ENCODE data around the gene TPBGL. TPM values are rescaled to one million over a fixed set of nuclear protein-coding genes. Genes with fewer than 3 reads are reported as not detected.

The TPBGL gene
- total RNA-seq, 1 donor from 2014 or later, result 0.04 TPM

DNA sequence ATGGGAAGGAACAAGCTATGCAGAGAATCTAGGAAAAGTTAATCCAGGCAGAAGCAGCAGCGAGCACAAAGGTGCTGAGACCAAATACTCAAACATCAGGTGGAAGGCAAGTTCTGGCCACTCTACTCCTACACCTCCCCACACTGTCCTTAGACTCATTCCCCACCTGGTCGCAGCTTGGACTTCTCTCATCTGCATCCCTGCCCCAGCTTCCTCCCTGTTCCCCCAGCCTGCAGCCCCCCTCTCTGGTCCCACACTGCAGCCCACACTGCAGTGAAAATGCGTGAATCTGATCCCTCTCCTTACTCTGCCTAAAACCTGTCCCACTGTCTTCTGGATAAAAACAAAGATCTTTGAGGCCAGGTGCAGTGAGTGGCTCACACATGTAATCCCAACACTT, 9.1 kb downstream of the TPBGL start:
- DNase-seq (ENCODE audit: low read depth), result no peak
- TF ChIP-seq, protein P1, sequence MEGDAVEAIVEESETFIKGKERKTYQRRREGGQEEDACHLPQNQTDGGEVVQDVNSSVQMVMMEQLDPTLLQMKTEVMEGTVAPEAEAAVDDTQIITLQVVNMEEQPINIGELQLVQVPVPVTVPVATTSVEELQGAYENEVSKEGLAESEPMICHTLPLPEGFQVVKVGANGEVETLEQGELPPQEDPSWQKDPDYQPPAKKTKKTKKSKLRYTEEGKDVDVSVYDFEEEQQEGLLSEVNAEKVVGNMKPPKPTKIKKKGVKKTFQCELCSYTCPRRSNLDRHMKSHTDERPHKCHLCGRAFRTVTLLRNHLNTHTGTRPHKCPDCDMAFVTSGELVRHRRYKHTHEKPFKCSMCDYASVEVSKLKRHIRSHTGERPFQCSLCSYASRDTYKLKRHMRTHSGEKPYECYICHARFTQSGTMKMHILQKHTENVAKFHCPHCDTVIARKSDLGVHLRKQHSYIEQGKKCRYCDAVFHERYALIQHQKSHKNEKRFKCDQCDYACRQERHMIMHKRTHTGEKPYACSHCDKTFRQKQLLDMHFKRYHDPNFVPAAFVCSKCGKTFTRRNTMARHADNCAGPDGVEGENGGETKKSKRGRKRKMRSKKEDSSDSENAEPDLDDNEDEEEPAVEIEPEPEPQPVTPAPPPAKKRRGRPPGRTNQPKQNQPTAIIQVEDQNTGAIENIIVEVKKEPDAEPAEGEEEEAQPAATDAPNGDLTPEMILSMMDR (IDR thresholded peaks at IDR 0.05; ENCODE audit: insufficient read depth, low read length, poor library complexity, severe bottlenecking), result no peak
- Histone ChIP-seq H3K27me3 (ENCODE audit: control insufficient read depth, insufficient read depth, low read length) (peaks cover 31% of the 10 kb centered on the region), H3K36me3 (ENCODE audit: control insufficient read depth, insufficient read depth, low read length) (no peaks in the 10 kb centered on the region), H3K4me3 (ENCODE audit: low read depth, low read length) (no peak overlapping the region)

DNA sequence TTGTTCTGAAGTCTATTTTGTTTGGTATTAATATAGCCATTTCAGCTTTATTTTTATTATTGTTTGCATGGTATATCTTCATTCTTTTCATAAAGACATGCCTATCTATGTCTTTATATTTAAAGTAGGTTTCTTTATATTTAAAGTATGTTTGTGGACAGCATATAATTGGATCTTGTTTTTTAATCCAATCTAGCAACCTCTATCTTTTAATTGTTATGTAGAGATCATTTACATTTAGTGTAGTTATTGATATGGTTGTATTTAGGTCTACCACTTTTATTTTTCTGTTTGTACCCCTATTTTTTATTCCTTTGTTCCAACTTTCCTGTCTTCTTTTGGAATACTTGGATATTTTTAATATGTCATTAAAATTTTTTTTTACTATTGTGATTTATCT, 13.8 kb downstream of the TPBGL start:
- DNase-seq (ENCODE audit: low read depth), result no peak
- TF ChIP-seq, protein P1 (IDR thresholded peaks at IDR 0.05; ENCODE audit: insufficient read depth, low read length, poor library complexity, severe bottlenecking), result no peak
- H3K4me3 ChIP-seq (ENCODE audit: low read depth, low read length), result no peak overlapping the region
- H3K36me3 ChIP-seq (ENCODE audit: control insufficient read depth, insufficient read depth, low read length), result no peaks in the 10 kb centered on the region
- H3K27me3 ChIP-seq (ENCODE audit: control insufficient read depth, insufficient read depth, low read length), result peaks cover 9% of the 10 kb centered on the region

DNA sequence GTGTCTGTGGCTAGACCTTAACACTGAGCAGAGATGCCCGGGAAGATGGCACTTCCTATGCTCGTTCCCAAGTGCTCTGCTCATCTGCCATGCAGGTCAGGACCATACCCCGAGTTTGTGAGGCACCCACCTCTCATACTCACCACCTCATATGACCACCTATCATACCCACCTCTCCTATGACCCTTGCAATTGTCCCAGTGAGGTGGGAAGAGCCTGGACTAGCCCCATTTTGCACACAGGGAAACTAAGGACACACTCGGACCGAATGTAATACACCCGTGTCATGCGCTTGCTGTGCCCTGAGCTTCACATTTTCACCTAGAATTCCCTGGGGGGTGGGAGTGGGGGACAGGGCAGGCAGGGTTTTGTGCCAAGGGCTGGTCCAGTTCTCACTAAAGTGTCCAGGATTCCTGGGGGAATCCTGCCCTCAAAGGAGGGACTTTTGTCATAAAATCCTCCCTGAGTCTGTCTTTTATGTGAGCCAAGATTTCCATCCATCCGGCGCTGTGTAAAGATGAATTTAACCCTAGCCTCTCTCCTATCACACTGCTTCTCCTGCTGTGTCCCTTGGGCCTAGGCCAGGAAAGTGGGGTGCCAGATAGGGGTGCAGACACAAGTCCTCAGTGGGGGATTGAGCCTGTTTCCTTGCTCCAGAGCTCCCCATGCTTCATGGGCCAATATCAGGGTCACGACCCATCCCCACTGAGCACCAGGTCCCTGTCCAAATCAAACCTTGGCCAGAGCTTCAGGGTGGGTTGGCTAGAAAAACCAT, 20.0 kb downstream of the TPBGL start:
- peaks cover 3% of the 10 kb centered on the region for H3K27me3 ChIP-seq (ENCODE audit: control insufficient read depth, insufficient read depth, low read length)
- DNase-seq (ENCODE audit: low read depth), result no peak
- TF ChIP-seq, protein P1 (IDR thresholded peaks at IDR 0.05; ENCODE audit: insufficient read depth, low read length, poor library complexity, severe bottlenecking), result no peak
- no peak overlapping the region for H3K4me3 ChIP-seq (ENCODE audit: low read depth, low read length)
- H3K36me3 ChIP-seq (ENCODE audit: control insufficient read depth, insufficient read depth, low read length), result no peaks in the 10 kb centered on the region

DNA sequence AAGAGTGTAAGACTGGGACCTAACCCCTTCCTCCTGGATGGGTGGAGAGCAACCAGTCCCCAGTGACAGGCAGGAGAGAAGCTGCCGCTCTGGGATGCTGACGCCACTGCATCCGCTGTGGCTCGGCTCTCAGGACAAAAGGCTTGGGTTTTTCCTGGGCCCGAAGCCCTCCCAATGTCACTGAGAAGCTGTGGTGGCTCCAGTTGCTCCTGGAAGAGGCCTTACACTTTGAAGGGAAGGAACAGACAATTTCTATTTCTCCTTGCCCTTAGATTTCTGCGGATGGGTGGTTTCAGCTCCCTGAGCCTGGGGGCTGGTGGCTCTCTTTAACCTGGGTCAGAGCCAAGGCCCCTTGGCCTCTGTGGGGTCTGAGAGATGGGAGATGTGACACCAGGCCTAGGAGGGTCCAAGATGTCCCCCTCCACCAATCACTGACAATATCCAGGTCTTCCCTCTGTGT, 21.4 kb downstream of the TPBGL start:
- no peaks in the 10 kb centered on the region for H3K36me3 ChIP-seq (ENCODE audit: control insufficient read depth, insufficient read depth, low read length)
- no peak for DNase-seq (ENCODE audit: low read depth)
- TF ChIP-seq, protein P1 (IDR thresholded peaks at IDR 0.05; ENCODE audit: insufficient read depth, low read length, poor library complexity, severe bottlenecking), result no peak
- H3K27me3 ChIP-seq (ENCODE audit: control insufficient read depth, insufficient read depth, low read length), result peaks cover 3% of the 10 kb centered on the region
- H3K4me3 ChIP-seq (ENCODE audit: low read depth, low read length), result no peak overlapping the region

DNA sequence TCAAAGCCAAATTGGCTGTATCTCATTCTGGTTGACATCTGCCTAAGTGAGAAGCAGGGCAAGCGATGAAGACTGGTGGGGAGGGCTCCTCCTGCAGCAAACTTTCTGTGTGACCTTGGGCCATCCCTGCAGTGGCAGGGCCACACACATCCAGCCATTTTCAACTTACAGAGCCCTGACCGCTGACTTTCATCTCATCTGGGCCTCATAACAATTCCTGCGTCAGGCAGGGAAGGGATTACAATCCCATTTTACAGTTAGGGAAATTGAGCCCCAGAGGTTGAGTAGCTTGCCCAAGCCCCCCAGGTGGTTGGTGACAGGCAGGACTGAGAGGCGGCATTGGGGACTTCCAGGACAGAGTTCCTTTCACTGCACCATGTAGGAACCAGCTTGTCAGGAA, 21.9 kb downstream of the TPBGL start:
- Histone ChIP-seq H3K36me3 (ENCODE audit: control insufficient read depth, insufficient read depth, low read length) (no peaks in the 10 kb centered on the region), H3K4me3 (ENCODE audit: low read depth, low read length) (no peak overlapping the region), H3K27me3 (ENCODE audit: control insufficient read depth, insufficient read depth, low read length) (peaks cover 3% of the 10 kb centered on the region)
- DNase-seq (ENCODE audit: low read depth), result no peak
- TF ChIP-seq, protein P1 (IDR thresholded peaks at IDR 0.05; ENCODE audit: insufficient read depth, low read length, poor library complexity, severe bottlenecking), result no peak

Data from kidney epithelial cell (primary cell).